ENCODE measurements around the gene MYO3B.
"Not testable (repeated sequence)": the region's sequence is repeated elsewhere in the genome, so short reads cannot be mapped to it uniquely, and the experiment has no call there.

The MYO3B gene

DNA sequence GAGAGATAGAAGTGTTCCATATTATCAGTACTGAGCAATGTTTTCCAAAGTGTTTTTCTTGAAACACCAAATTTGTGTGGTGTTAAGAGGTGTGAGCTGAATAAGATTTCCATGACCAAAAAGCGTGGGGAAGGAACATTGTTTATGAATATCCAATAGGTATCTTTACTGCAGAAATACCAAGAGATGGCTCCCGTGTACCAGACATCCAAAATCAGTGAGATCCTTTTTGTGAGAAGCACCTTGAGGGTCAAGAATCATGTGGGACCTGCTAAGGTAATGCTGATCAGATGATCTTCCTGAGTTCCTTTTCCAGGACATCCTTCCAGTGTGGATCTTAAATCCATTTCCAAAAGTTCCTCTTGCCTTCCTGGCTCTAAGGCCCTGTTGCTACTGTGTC, 246.0 kb downstream of the MYO3B start:
- no peak for DNase-seq (ENCODE audit: low read depth in 2 of 2)

DNA sequence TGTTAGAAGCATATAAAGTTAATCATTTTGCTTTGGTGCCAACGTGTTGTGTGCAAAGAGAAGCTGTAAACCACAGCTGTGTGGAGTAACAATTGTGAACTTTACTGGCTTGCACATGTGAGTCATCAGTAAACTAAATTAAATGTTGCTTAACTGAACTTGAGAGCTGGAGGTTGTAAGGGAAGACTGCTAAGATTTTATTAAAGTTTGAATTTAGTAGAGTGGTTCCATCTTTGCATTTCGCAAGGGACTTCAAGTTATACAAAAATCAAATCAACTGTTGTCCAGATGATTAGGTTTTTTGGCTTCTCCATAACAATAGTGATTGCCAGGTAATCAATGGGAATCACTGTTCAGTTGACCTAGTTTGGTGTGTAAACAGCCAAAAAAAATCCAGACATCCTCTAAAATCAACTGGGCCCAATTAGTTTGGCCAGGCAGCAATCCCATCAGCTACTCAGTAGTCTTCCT, 247.4 kb downstream of the MYO3B start:
- DNase-seq (ENCODE audit: low read depth in 2 of 2) = peak; percentile 78 to 80

DNA sequence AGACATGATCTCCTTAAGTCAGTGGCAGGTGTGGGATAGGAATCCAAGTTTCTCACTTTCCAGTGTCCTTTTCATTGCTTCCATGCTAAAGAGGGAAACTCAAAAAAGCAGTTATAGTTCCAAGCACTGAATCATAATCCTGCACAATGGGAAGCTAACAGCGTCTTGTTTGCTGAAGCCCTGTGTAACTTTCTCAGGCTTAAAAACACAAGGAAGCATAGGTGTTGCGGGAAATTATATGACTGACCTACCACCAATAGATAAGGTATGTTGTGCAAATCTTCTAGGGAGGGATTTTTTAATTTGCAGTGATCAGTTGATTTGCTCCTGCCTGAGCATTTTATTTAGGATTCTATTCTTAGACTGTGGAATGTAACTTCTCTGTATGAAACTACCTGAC, 250.9 kb downstream of the MYO3B start:
- DNase-seq (ENCODE audit: low read depth in 2 of 2) = no peak

DNA sequence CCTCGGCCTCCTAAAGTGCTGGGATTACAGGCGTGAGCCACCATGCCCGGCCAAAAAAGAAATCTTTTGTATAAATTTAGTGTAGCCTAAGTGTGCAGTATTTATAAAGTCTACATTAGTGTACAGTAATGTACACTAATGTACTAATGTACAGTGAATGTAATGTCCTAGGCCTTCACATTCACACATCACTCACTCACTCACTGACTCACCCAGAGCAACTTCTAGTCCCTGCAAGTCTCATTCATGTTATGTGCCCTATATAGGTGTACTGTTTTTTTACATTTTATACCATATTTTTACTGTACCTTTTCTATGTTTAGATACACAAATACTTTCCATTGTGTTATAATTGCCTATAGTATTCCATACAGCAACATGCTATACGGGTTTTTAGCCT, 254.9 kb downstream of the MYO3B start:
- no peak for DNase-seq (ENCODE audit: low read depth in 2 of 2)

DNA sequence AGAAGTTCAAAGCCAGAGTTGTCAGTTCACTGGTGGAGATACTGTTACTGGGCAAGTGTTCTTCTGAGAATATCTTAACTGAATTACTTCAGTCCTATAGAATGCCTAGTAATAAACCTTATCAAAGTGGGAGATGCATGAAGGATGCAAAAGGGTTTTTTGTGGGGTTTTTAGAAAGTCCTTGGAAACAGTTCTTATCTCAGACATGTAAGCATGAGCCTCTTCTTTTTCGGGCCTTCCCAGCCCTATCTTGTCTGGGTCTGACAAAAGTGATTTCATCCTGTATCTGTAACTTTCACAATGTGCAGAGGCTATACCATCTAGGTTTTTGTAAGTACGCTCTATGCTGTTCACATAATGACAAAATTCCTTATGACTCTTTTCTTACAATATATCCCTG, 255.5 kb downstream of the MYO3B start:
- no peak for DNase-seq (ENCODE audit: low read depth in 2 of 2)

DNA sequence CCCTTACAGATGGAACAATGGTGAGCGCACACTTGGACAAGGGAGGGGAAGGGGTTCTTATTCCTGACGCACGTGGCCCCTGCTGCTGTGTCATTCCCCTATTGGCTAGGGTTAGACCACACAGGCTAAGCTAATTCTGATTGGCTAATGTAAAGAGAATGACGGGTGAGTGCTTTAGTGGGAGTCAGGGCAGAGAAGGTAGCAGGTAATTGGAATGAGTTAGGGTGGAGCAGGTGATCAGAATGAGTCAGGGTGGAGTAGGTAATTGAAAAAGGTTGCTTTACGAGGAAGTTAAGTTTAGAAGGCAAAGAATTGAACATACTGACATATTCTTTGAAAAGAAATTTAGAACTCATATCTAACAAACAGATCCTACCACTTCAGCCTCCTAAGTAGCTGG, 256.4 kb downstream of the MYO3B start:
- not testable (repeated sequence) for DNase-seq (ENCODE audit: low read depth in 2 of 2)

DNA sequence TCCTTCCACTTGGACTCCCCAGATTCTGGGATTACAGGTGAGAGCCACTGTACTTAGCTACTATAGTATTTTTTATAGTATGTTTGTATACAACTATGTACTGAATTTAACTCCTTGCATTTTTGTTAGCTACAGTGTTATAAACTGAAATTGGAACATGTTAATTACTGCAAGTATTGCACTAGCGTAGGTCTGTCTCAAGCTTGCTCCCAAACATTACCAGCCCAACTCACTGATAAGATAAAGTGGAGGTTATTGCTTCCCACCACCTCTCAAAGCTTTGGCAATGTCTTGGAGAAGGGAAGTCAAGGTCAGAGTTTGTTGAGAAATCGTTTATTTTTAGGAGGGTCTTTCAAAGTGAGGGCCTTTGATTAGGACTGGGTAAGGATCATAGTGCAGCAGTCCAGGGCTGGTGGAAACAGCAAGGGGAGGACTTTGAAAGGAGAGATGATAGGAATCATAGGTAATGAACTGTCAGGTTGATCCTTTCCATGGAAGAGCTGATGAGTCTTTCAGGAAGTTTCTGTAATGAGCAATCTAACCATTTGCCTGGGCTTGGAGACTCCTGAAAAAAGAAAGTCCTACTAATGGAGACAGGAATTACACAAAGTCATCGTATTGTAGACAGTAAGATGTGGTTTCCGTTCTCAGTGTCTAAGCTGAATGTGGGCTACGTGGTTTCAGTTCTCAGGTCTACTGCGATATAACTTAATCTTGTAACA, 257.1 kb downstream of the MYO3B start:
- no peak for DNase-seq (ENCODE audit: low read depth in 2 of 2)

DNA sequence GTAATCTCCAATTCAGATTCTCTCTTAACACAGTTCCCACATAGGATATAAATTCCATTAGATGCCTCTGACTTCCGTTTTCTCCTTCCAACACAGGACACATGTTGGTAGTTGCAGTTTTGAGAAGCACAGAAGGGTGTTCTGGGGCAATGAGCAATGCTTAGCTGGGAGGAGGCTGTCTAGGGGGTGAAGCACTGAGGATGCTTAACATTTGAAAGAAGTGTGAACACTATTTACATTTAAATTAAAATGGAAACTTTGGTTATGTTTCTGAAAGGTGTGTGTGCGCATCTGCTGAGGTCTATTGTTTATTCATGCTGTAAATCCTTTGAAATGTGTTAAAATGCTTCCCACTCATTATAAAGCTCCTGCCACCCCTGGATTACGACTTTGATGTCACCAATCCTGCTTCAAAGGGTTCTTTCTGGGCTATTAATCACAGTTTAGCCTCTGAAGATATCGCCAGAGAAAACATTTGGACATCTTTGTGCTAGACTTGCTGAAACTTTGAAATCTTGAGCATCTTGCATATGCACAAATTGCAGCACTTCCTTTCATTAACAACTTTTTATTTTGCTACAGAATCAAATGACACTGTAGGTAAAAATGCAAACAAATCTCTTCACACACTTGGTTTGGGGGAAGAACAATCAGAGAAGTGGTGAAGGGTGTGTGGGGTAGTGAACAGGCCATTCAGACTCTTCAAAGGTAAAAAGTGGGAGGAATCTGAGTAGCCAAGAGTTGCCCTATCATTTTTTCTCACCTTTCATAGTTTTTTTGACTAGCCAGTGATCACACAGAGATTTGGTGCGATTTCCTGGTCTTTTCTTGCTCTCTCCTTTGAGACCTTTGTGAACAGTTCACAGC, 258.4 kb downstream of the MYO3B start:
- DNase-seq (ENCODE audit: low read depth in 2 of 2) = no peak

DNA sequence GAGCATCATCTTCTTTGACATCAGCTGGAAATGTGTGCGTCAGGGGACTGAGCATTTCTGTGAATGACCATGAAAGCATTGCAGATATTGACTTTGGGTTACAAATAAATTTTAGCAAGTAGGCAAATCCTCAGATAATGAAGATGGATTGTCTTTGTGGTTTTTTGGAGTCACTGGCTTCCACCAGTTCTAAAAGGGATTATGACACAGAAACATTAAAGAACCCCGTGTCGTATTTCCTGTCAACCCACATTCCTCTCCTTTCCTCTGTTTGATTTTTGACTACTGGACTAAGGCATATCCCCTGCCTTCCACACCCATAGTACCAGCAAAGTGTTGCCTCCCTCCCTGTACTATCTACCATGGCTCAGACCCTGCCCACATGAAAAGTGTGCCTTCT, 268.1 kb downstream of the MYO3B start:
- no peak for DNase-seq (ENCODE audit: low read depth in 2 of 2)

DNA sequence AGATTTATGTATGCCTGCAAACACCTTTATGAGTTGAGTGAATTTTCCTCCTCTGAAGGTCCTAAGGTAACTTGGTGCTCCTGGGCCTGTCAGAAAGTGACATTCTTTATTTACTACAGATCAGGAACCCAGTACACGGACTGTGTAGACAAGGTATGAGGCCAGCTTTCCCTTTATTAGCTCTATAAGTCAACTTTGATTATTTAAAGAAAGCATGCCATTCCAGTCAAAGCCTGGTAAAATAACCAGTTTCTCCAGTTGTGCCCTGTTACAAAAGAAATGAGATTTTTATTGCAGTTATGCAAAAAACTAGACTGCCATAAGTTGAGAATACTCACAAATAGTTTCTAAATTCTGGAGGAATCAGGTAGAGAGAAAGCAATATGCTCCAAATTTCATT, 271.1 kb downstream of the MYO3B start:
- DNase-seq (ENCODE audit: low read depth in 2 of 2) = no peak

DNA sequence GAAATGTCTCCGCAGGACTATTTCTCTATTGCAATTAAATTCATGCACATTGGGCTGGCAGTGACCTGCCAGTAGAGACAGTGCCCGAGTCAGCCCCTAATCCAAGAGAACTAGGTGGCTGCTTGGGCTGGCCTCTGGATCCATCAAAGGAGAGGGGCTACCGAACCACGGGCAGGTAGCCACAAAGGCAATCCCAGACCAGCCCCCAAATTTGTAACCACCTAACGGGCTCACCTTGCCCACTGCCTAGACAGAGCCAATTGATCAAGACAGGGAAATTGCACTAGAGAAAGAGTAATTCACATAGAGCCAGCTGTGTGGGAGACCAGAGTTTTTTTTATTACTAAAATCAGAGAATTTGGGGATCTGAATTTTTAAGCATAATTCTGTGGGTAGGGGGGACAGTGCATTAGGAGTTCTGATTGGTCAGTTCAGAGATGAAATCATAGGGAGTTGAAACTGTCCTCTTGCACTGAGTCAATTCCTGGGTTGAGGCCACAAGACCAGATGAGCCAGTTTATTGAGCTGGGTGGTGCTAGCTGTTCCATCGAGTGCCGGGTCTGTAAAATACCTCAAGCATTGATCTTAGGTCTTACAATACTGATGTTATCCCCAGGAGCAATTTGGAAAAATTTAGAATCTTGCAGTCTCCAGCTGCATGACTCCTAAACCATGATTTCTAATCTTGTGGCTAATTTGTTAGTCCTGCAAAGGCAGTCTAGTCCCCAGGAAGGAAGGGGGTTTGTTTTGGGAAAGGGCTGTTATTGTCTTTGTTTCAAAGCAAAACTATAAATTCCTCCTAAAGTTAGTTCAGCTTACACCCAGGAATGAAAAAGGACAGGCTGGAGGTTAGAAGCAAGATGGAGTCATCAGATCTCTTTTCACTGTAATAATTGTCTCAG, 276.8 kb downstream of the MYO3B start:
- no peak for DNase-seq (ENCODE audit: low read depth in 2 of 2)

DNA sequence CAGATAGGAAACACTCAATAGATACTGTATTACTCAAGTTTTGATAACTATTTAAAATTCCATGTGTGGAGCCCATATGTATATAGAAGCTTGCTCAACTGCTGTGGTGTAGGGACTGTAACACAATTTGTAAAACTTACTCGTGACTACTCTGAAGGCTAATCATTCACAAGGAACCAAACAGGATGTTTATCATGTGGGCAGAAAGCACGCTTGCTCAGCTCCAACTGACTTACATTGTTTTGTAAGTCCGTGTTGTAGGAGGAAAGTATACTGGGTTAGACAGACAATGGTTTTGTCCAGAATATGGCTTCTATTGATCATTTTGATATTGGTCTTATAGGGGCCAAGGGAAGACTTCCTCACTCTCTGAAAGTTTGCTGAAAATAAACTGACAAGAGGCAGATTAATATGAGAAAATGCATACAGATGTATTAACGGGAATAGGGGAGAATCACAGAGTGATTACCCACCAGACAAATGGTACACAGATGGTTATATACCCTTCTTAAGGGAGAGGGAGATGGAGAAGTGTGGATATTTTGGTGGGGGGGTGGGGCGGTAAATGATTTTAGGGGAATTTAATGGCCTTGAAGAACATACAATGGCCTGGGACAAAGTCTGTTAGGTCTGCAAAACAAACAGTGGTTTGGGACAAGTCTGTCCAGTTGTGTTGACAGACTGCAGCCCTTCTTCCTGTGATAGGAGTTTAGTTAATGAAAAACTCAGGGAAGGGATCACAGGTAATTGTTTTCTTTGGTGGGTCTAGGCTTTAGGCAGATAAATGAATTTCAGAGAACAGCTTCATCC, 277.9 kb downstream of the MYO3B start:
- no peak for DNase-seq (ENCODE audit: low read depth in 2 of 2)

DNA sequence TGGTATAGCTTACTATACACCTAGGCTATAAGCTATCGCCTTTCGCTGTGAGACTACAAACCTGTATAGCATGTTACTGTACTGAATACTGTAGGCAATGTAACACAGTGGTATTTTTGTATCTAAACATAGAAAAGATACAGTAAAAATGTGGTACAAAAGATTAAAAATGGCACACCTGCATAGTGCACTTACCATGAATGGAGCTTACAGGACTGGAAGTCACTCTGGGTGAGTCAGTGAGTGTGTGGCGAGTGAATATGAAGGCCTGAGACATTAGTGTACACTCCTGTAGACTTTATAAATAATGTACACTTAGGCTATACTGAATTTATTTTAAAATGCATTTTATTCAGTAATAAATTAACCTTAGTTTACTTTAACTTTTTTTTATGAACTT, 279.0 kb downstream of the MYO3B start:
- DNase-seq (ENCODE audit: low read depth in 2 of 2) = no peak

DNA sequence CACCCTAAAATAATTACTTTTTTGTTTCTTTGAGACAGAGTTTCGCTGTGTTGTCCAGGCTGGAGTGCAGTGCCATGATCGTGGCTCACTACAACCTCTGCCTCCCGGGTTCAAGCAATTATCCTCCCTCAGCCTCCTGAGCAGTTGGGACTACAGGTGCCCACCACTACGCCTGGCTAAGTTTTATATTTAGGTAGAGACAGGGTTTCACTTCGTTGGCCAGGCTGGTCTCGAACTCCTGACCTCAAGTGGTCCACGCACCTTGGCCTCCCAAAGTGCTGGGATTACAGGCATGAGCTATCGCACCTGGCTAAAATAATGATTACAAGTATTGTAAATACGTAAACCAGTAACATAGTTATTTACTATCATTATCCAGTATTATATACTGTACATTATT, 279.8 kb downstream of the MYO3B start:
- DNase-seq (ENCODE audit: low read depth in 2 of 2) = no peak

DNA sequence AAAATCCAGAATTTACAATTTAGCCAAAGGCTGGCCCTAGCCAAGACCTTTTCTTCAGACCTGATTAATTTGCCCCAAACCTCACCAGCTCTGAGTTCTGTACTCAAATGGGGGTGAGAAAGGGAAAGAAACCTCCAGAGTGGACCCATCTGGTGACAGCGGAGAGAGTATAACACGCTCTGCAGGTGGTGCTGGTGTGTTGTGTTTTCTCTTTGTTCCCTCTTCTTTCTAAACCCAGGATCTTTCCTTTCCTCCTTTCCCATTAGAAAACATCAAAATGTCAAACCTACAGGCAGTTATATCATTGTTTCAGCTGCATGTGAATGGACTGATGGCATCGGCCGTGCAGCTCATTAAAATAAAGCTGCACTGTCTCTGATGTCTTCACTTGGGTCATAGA, 283.9 kb downstream of the MYO3B start:
- DNase-seq (ENCODE audit: low read depth in 2 of 2) = no peak

DNA sequence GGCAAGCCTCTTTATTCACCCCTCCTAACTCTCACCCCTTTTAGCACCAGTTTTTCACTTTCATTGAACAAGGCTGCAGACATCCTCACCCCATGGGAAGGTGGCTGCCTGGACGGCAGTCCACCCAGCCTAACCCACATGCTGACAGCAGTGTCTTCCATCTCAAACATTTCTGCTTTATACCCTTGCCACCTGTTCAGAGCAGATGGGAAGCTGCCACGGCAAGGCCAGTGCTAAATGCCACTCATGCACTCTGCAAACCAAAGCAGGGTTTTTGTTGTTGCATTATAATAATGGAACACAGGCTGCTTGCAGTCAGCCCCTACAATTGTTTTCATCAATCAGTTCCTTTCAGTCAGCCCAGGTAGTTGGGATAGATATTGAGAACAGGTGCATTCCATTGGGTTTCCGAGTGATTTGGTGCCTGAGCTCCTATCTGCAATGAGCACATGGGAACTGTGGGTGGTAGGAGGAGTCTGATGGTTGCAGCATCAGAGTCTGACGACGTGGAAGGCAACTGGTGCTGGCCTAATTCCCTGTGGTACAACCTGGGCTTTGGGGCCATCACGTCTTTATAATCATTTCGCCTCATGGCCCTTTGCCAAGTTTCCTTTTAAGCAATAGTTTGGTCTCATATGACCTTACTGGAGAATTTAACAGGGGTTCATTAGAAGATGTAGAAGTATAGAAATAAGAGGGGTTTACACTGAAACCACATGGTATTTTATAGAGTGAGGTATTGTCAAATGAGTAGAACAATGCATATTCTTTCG, 284.7 kb downstream of the MYO3B start:
- DNase-seq (ENCODE audit: low read depth in 2 of 2) = no peak

DNA sequence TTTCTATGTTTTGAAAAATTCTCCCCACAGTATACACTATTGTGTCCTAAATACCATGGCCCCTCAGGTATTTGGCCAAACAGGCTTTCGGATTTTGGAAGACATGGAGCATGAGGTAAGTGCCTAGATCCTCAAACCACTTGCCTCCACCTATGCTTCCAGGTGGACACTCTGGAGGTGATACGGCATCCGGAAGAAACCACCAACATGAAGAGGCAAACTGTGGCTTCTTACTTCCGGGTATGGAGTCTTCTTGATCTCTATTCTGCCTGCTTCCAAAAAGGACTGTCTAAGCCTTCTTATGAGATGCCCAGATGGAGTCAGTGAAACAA, 285.2 kb downstream of the MYO3B start:
- no peak for DNase-seq (ENCODE audit: low read depth in 2 of 2)

DNA sequence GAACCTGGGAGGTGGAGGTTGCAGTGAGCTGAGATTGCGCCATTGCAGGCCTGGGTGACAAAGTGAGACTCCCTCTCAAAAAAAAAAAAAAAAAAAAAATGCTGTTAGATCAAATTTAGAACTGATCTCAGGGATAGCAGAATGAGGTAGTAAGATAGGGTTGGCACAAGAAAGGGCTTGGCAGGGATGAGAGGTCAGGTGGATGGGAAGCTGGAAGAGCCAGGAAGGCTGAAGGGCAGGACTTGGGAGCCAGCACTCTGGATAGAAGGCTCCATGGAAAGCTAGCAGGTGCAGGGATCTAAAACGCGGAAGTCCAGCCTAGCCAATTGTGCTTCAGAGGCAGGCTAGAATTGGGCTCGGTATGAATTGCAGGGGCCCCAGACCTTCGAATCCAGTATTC, 286.3 kb downstream of the MYO3B start:
- DNase-seq (ENCODE audit: low read depth in 2 of 2) = no peak

DNA sequence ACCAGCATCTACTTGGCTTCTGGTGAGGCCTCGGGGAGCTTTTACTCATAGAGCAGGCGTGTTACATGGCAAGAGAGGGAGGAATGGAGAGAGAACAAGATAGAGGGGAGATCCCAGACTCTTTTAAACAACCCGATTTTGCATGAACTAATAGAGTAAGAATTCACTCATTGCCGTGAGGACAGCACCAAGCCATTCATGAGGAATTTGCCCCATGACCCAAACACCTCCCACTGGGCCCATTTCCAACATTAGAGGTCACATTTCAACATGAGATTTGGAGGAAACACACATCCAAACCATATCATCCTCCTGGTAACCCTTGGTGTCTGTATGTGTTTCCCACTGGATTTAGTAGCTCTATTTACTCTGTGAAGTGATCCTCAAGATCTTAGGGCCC, 287.3 kb downstream of the MYO3B start:
- no peak for DNase-seq (ENCODE audit: low read depth in 2 of 2)

DNA sequence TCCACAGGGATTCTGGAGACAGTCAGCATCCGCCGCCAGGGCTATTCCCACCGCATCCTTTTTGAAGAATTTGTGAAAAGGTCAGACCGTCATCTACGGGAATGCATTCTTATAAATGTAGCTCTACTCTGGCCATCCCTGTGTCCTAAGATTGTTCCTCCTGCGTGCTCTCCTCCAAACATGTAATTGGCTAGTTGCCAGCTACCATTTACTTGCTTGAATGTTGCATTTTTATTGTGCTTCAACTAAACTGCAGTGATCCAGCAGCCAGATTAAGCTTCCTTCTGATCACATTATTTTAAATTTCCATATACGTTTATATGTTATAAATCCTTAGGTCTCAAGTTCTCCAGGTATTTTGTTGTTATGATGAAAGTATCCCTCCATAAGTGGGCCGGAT, 288.7 kb downstream of the MYO3B start:
- no peak for DNase-seq (ENCODE audit: low read depth in 2 of 2)

All from fibroblast of skin of left quadriceps (primary cell).